Fibroblast of villous mesenchyme (primary cell): ENCODE results near the gene SMAD6. TPM values are rescaled to one million over a fixed set of nuclear protein-coding genes. Genes with fewer than 3 reads are reported as not detected.
A peak's percentile ranks its signal among the peaks of the same experiment; 100 is the strongest.

Experiments
- DNase-seq: peaks from one replicate; pipeline ENCODE4 v3.0.0-alpha.2; 2010; ENCODE audit warnings: low read depth
- H3K4me3 ChIP-seq: 2 replicates; pipeline ENCODE4 v1.5.1; 2011; ENCODE audit warnings: low read depth, mild to moderate bottlenecking, low read length
- CTCF ChIP-seq: IDR thresholded peaks from 2 replicates; pipeline ENCODE4 v1.5.1; 2012; ENCODE audit warnings: low read depth, mild to moderate bottlenecking, low read length; ENCODE audit not compliant: insufficient read depth
- total RNA-seq: library from RNA; depleted of rRNA; stranded (reverse); fragments of >200 nt; gene quantifications from 2 replicates; pipeline ENCODE4 v1.2.3, GENCODE V29; 2012

SMAD6 gene
- total RNA-seq, 1 donor = 3.0 TPM

DNA sequence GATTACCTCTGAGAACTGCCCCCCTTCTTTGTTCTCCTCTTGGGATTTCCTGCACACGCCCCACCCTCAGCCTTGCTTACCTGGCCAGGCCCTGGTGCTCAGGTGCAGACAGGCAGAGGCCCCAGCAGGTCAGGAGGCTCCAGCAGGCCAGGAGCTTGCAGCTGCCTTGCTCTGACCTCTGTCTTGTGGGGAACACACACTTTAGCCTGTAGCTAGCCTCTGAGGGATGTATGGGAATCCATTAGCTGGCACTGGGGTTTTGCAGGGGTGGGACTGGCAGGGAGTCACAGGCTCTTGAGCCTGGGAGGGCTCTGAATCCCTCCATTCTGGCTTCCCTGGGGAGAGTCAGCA is 2.7 kb downstream of the SMAD6 start:
- TF ChIP-seq CTCF = no peak
- DNase-seq = no peak
- H3K4me3 ChIP-seq = peak overlapping the region; percentile 70

DNA sequence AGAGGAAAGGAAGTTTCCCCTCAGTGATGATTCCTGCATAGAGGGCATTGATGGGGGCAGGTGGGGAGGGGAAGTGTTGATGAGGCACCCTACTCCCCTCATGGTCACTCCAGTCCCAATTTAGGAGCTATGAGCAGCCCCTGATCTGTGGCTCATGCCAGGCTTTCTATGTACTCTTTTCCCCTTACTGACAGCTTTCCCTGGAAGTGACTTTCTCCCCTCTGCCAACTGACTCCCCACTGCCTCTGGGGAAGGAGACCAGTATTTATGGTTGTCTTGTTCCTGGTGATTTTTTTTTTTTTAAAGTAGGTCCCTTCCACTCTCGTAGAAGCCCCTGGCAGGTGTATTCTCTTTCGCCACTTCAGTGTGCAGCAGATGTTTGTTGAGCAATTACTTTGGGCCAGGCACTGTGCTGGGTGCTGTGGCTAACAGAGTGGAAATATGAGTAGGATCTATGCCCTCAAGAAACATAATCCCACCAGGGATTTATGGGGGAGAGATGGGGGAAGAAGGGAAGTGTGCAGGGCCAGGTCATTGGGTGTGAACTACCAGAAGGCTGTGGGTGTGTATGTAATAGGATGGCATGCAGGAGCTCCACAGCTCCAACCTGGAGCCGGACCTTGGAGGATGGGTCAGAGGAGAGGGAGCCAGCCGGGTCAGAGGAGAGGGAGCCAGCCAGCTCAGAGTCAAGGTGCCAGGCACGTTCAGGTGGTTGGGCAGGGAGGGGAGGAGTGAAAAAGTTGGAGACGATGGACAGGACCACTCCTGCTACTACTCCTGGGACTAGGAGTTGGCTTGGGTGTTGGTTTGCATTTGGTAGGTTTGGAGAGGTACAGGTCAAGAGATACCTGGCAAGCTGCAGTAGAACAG is 3.5 kb downstream of the SMAD6 start:
- no peak overlapping the region for H3K4me3 ChIP-seq

DNA sequence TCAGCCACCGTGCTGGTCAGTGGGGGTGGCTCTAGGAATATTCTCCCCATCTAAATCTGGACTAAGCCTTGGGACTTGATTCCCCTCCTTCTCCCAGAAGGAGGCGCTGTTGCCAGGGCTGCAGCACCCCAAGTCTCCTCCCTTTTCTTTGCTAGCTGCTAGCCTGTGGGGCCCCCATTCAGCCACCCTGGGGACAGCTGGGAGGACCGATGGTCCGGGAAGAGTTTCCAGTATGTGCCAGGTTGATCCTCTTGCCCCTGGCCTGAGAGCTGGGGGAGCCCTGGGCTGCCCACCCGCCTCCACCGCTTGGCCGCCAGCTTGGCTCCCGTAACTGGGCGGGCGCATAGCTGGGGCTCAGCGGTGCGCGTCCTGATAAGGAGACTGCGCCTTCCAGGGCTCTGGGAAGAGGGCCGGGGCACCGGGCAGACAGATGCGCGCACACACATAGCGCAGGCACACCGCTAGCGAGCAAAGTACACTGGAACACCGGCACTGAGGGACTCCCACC is 4.2 kb downstream of the SMAD6 start:
- DNase-seq = no peak
- peak; percentile 37 for TF ChIP-seq CTCF
- H3K4me3 ChIP-seq = no peak overlapping the region

More for the DNA sequence above, 3.5 kb downstream of the SMAD6 start:
- TF ChIP-seq CTCF = no peak
- no peak for DNase-seq

- no peak for TF ChIP-seq CTCF
- H3K4me3 ChIP-seq = no peak overlapping the region
- DNase-seq = no peak
Observed at GRCh38 chr15:66706840-66707239, 4.8 kb downstream of the SMAD6 start.

DNA sequence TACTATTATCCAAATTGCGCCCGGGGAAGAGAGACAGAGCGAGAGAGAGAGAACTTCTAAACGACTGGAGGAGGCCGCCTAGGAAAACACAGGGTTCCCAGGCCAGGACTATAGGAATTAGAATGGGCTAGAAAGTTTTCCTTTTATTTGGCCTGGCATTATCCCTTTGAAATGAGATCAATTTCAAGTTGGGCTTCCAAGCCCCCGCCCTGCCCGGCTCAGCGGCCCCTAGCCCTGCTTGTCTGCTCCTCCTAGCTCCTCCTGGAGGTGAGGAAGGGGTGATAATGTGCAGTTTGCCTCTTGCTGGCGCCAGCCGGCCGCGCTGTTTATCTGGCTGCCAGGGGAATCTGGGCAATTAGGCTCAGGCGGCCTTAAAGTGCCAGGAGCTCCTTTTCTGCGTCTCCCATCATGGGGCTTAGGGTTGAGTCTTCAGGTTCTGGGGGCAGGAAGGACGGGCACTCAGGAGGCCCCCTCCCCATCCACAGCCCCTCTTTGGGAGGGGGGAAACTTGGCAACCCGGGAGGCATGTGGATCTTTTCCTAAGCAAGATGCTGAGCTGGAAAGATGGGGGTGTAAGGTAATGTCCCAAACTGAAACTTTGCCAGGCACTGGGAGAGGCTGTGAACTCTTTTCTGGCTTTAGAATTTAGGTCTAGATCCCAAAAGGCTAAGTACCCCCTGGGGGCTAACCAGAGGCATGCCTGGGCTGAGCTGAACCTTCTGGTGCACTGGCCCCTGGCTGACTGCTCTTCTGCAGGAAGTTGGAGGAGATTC is 5.5 kb downstream of the SMAD6 start:
- DNase-seq = peak; percentile 61
- peak; percentile 30 for TF ChIP-seq CTCF
- no peak overlapping the region for H3K4me3 ChIP-seq

DNA sequence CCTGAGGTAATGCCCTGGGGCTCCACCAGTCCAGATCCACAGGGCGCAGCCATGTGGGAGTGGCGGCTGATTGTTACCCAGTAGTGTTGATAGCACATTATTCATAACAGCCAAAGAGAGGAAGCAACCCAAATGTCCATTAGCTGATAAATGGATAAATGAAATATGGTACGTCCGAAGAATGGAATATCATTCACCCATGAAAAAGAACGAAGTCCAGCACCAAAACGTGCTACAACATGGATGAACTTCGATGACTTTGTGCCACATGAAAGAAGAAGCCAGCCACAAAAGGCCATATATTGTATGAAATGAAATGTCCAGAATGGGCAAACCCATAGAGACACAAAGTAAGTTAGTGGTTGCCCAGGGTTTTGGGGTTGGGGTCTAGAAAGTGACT is 6.4 kb downstream of the SMAD6 start:
- DNase-seq = no peak
- H3K4me3 ChIP-seq = no peak overlapping the region
- no peak for TF ChIP-seq CTCF
